ENCODE data around the gene STRN3. TPM values are rescaled to one million over a fixed set of nuclear protein-coding genes. Genes with fewer than 3 reads are reported as not detected.
A peak's percentile ranks its signal among the peaks of the same experiment; 100 is the strongest.

Gene STRN3
- total RNA-seq, 1 donor from 2014 or later = 42.7 TPM

DNA sequence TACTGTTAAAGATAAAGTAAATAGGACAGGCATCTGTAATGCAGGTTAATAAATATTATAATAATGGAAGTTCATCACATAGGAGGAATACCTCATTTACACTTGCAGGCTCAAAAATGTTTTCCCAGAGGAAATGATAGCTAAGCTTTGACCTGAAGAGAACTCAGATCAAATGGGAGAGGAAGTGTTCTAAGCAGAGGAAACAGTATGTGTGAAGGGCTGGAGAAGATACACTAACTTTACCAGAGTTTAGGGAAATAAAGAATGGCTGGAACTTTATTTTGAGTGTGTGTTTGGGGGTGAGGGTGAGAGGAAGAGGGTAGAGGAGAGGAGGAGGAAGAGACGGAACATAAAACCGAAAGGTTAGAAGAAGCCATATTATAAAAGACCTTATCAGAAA, 34.8 kb downstream of the STRN3 start:
- no peaks in the 10 kb centered on the region for H3K9me3 Mint-ChIP-seq (ENCODE audit: unreplicated experiment)
- H3K27me3 Mint-ChIP-seq (ENCODE audit: unreplicated experiment) = no peaks in the 10 kb centered on the region
- TF ChIP-seq, protein P1, sequence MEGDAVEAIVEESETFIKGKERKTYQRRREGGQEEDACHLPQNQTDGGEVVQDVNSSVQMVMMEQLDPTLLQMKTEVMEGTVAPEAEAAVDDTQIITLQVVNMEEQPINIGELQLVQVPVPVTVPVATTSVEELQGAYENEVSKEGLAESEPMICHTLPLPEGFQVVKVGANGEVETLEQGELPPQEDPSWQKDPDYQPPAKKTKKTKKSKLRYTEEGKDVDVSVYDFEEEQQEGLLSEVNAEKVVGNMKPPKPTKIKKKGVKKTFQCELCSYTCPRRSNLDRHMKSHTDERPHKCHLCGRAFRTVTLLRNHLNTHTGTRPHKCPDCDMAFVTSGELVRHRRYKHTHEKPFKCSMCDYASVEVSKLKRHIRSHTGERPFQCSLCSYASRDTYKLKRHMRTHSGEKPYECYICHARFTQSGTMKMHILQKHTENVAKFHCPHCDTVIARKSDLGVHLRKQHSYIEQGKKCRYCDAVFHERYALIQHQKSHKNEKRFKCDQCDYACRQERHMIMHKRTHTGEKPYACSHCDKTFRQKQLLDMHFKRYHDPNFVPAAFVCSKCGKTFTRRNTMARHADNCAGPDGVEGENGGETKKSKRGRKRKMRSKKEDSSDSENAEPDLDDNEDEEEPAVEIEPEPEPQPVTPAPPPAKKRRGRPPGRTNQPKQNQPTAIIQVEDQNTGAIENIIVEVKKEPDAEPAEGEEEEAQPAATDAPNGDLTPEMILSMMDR (IDR thresholded peaks at IDR 0.05; ENCODE audit: unreplicated experiment) = no peak
- H3K27ac Mint-ChIP-seq (ENCODE audit: unreplicated experiment) = peak overlapping the region; percentile 91
- no peak for DNase-seq (ENCODE audit: low spot score)
- H3K36me3 Mint-ChIP-seq (ENCODE audit: low read depth, unreplicated experiment) = peaks cover 4% of the 10 kb centered on the region
- H3K4me1 Mint-ChIP-seq (ENCODE audit: unreplicated experiment) = peaks cover 17% of the 10 kb centered on the region
- no peak overlapping the region for H3K4me3 Mint-ChIP-seq (ENCODE audit: unreplicated experiment)

DNA sequence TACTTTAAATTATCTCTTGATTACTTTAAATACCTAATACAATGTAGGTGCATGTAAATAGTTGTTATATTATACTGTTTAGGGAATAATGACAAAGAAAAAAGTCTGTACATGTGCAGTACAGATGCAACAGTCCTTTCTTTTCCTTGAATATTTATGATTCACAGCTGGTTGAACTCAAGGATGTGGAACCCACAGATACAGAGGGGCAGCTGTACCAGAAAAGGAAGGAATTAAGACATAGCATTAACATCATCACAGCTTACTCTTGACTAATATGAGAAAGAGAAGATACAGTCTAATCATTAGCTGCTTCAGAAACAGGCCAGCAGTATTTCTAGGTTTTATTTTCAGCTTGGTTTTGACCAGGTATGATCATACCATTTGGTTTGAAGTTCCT, 35.4 kb downstream of the STRN3 start:
- Mint-ChIP-seq H3K36me3 (ENCODE audit: low read depth, unreplicated experiment) (peaks cover 4% of the 10 kb centered on the region), H3K9me3 (ENCODE audit: unreplicated experiment) (no peaks in the 10 kb centered on the region), H3K27ac (ENCODE audit: unreplicated experiment) (no peak overlapping the region), H3K27me3 (ENCODE audit: unreplicated experiment) (no peaks in the 10 kb centered on the region), H3K4me1 (ENCODE audit: unreplicated experiment) (peaks cover 17% of the 10 kb centered on the region), H3K4me3 (ENCODE audit: unreplicated experiment) (no peak overlapping the region)
- DNase-seq (ENCODE audit: low spot score) = no peak
- TF ChIP-seq, protein P1 (IDR thresholded peaks at IDR 0.05; ENCODE audit: unreplicated experiment) = no peak

DNA sequence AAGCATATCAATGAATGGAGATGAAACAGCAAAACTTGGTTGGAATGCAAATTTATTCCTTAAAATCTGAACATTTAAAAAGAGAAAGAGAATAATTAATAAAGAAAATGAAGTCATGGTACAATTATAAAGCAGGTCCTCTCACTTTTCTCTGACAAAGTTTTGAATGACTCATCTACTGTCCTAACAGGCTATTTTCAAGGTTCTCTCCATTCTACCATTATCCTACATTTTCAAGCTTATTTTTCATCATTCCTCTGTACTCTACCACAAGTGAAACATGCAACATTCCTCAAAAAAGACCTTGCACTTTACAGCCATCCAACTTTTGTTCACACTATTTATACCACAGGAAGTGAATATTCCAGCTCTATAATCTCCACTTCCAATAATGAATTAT, 37.7 kb downstream of the STRN3 start:
- H3K36me3 Mint-ChIP-seq (ENCODE audit: low read depth, unreplicated experiment) = peaks cover 4% of the 10 kb centered on the region
- no peak overlapping the region for H3K27ac Mint-ChIP-seq (ENCODE audit: unreplicated experiment)

DNA sequence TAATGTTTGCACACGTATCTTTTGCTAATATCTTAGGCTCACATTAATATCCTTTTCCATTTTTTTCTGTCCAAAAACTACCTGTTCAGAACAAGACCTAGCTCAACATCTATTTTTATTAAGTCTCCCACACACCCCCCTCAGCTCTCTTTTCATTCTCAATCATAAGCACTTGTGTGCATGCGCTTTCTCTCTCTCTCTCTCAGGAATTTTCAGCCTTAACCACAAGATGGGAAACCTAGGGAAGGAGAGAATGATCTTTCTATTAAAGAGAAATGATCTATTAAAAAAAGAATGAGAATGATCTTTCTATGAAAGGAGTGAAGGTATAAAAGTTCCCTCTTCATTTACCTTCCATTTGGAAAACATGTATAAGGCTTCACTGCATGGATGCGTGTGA, 40.4 kb downstream of the STRN3 start:
- TF ChIP-seq, protein P1 (IDR thresholded peaks at IDR 0.05; ENCODE audit: unreplicated experiment) = no peak
- Mint-ChIP-seq H3K9me3 (ENCODE audit: unreplicated experiment) (no peaks in the 10 kb centered on the region), H3K36me3 (ENCODE audit: low read depth, unreplicated experiment) (peaks cover 4% of the 10 kb centered on the region), H3K4me3 (ENCODE audit: unreplicated experiment) (no peak overlapping the region), H3K27ac (ENCODE audit: unreplicated experiment) (no peak overlapping the region), H3K4me1 (ENCODE audit: unreplicated experiment) (peaks cover 9% of the 10 kb centered on the region), H3K27me3 (ENCODE audit: unreplicated experiment) (no peaks in the 10 kb centered on the region)
- no peak for DNase-seq (ENCODE audit: low spot score)

More for the DNA sequence above, 37.7 kb downstream of the STRN3 start:
- no peak for DNase-seq (ENCODE audit: low spot score)
- Mint-ChIP-seq H3K4me1 (ENCODE audit: unreplicated experiment) (peaks cover 17% of the 10 kb centered on the region), H3K27me3 (ENCODE audit: unreplicated experiment) (no peaks in the 10 kb centered on the region), H3K9me3 (ENCODE audit: unreplicated experiment) (no peaks in the 10 kb centered on the region), H3K4me3 (ENCODE audit: unreplicated experiment) (no peak overlapping the region)
- TF ChIP-seq, protein P1 (IDR thresholded peaks at IDR 0.05; ENCODE audit: unreplicated experiment) = no peak

DNA sequence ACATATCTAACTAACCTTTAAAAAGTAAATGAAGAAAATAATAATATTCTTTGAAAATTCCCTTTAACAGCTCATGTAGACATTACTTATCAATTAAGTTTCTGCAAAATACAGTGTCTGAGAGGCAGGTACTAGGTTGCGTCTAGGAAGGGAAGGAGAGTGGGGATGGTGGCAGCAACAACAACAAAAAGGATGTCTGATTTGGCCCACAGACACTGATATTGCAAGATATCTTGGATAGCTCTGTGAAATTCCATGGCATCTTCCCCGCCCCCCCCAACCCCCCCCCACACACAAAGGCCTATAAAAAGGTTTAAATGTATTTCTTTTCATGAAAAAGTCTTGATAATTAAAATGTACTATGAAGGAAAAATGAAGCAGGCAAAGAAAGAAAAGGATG, 42.3 kb downstream of the STRN3 start:
- H3K4me3 Mint-ChIP-seq (ENCODE audit: unreplicated experiment) = no peak overlapping the region
- no peaks in the 10 kb centered on the region for H3K4me1 Mint-ChIP-seq (ENCODE audit: unreplicated experiment)
- H3K27ac Mint-ChIP-seq (ENCODE audit: unreplicated experiment) = no peak overlapping the region
- TF ChIP-seq, protein P1 (IDR thresholded peaks at IDR 0.05; ENCODE audit: unreplicated experiment) = no peak
- H3K36me3 Mint-ChIP-seq (ENCODE audit: low read depth, unreplicated experiment) = no peaks in the 10 kb centered on the region
- no peaks in the 10 kb centered on the region for H3K27me3 Mint-ChIP-seq (ENCODE audit: unreplicated experiment)
- DNase-seq (ENCODE audit: low spot score) = no peak
- no peaks in the 10 kb centered on the region for H3K9me3 Mint-ChIP-seq (ENCODE audit: unreplicated experiment)
